HepG2 (cell line): ENCODE measurements around the gene HPCAL1. TPM values are rescaled to one million over a fixed set of nuclear protein-coding genes. Genes with fewer than 3 reads are reported as not detected.

Experiments used
- ATAC-seq: fragments of 200-7000 bp; cut with Tn5 transposase; 3 replicates; pipeline ENCODE4 v1.9.1; 2020; ENCODE audit warnings: mild to moderate bottlenecking, moderate library complexity
- BruUV-seq: library from RNA; stranded (reverse); fragments of 400-500 nt; replicated peaks from 2 replicates; lab custom pipeline; 2021; lab: Mats Ljungman, UMichigan
- CTCF ChIA-PET: fragments of 300-600 bp; formaldehyde crosslinking; extraction: SDS; loops from one replicate; lab custom pipeline; 2021; ENCODE audit warnings: low total read pairs, inconsistent platforms, low intra/inter-chr PET ratio; lab: Yijun Ruan, JAX
- POLR2A ChIA-PET: fragments of 350-600 bp; sonication (Branson Sonifier 250); formaldehyde crosslinking; loops from one replicate; lab custom pipeline; 2020; ENCODE audit warnings: antibody characterized with exemption, inconsistent platforms; lab: Yijun Ruan, JAX
- DNase-seq: peaks from one replicate; pipeline ENCODE4 v3.0.0-alpha.2; 2015; ENCODE audit warnings: low spot score
- FAIRE-seq: peaks from 3 replicates; lab custom pipeline; 2011; peaks lifted over from hg19 to GRCh38; lab: Jason Lieb, UNC
- H2AFZ ChIP-seq: one replicate; pipeline ENCODE4 v1.6.1; 2011; ENCODE audit warnings: low read length, inconsistent platforms
- H3K27ac ChIP-seq: fragments of 300-600 bp; 3 replicates; pipeline ENCODE4 v1.8.0; 2011; ENCODE audit warnings: mixed run types, mild to moderate bottlenecking, mixed read lengths, low read length, inconsistent platforms; ENCODE audit not compliant: insufficient read depth; ENCODE audit errors: extremely low read length
- H3K27me3 ChIP-seq, 2 experiments: fragments of 200-600 bp in 1 of 2; 2 replicates in 1 of 2; 3 replicates in 1 of 2; pipeline versions ENCODE4 v1.6.0 to v1.8.0; 2011; ENCODE audit warnings: low read length in 2 of 2, mild to moderate bottlenecking in 2 of 2, moderate library complexity in 2 of 2, inconsistent platforms in 1 of 2; ENCODE audit not compliant: insufficient read depth in 2 of 2, control insufficient read depth in 1 of 2
- H3K36me3 ChIP-seq, 2 experiments: fragments of 200-600 bp in 1 of 2; replicated peaks in 1 of 2; 2 replicates in 1 of 2; 3 replicates in 1 of 2; pipeline versions ENCODE4 v1.5.1 to v1.8.0; 2011; ENCODE audit warnings: low read length in 2 of 2, inconsistent platforms in 1 of 2; ENCODE audit not compliant: insufficient read depth in 2 of 2, control insufficient read depth in 1 of 2
- H3K4me1 ChIP-seq: 2 replicates; pipeline ENCODE4 v1.5.1; 2012; ENCODE audit warnings: low read length, inconsistent platforms; ENCODE audit not compliant: insufficient read depth
- H3K4me2 ChIP-seq: 2 replicates; pipeline ENCODE4 v1.6.0; 2011; ENCODE audit warnings: low read depth, low read length, inconsistent platforms
- H3K4me3 ChIP-seq, 3 experiments: fragments of 200-600 bp in 1 of 3; sonication (generic), shearing (Covaris generic) in 1 of 3; replicated peaks in 1 of 3; 2 replicates each; pipeline ENCODE4 v1.5.1; 2011 to 2016; ENCODE audit warnings: low read length in 3 of 3, inconsistent platforms in 2 of 3, low read depth in 2 of 3, mild to moderate bottlenecking in 2 of 3, control low read depth in 1 of 3, mixed read lengths in 1 of 3; ENCODE audit not compliant: insufficient read depth in 1 of 3
- H3K79me2 ChIP-seq: one replicate; pipeline ENCODE4 v1.6.1; 2011; ENCODE audit warnings: low read length, inconsistent platforms; ENCODE audit not compliant: insufficient read depth
- H3K9ac ChIP-seq: 2 replicates; pipeline ENCODE4 v1.6.0; 2011; ENCODE audit warnings: mild to moderate bottlenecking, low read depth, low read length, inconsistent platforms; ENCODE audit not compliant: insufficient read depth
- H3K9me3 ChIP-seq: 2 replicates; pipeline ENCODE4 v1.5.1; 2012; ENCODE audit warnings: mild to moderate bottlenecking, low read length
- H4K20me1 ChIP-seq: 2 replicates; pipeline ENCODE4 v1.6.0; 2011; ENCODE audit warnings: inconsistent platforms, mild to moderate bottlenecking, low read length, moderate library complexity; ENCODE audit not compliant: insufficient read depth
- CENPX ChIP-seq: sonication (generic); formaldehyde crosslinking; IDR thresholded peaks from 2 replicates; pipeline ENCODE4 v1.9.0; 2021; ENCODE audit warnings: mild to moderate bottlenecking, missing genetic modification reagents, moderate library complexity
- EEA1 ChIP-seq: sonication (generic); formaldehyde crosslinking; IDR thresholded peaks from 2 replicates; pipeline ENCODE4 v1.5.1; 2020; ENCODE audit warnings: mild to moderate bottlenecking, missing genetic modification reagents, borderline replicate concordance
- FIP1L1 ChIP-seq: fragments of 200-400 bp; formaldehyde crosslinking; IDR thresholded peaks from 2 replicates; pipeline ENCODE4 v1.6.1; 2018; ENCODE audit warnings: low read depth, mild to moderate bottlenecking, low read length, moderate library complexity, borderline replicate concordance; ENCODE audit not compliant: insufficient read depth
- GFI1 ChIP-seq: sonication (generic); formaldehyde crosslinking; IDR thresholded peaks from 2 replicates; pipeline ENCODE4 v1.5.0; 2020; ENCODE audit warnings: missing genetic modification reagents, mild to moderate bottlenecking, borderline replicate concordance
- KDM4B ChIP-seq: sonication (generic); formaldehyde crosslinking; IDR thresholded peaks from 2 replicates; pipeline ENCODE4 v1.4.0; 2020; ENCODE audit warnings: missing genetic modification reagents
- KDM5A ChIP-seq: fragments of 200-600 bp; sonication (generic); IDR thresholded peaks from 2 replicates; pipeline ENCODE4 v1.7.0; 2018; ENCODE audit warnings: antibody characterized with exemption, mild to moderate bottlenecking, low read length, borderline replicate concordance
- MXD1 ChIP-seq: sonication (generic); formaldehyde crosslinking; IDR thresholded peaks from 2 replicates; pipeline ENCODE4 v1.4.0; 2020; ENCODE audit warnings: mild to moderate bottlenecking, missing genetic modification reagents
- SMAD1 ChIP-seq: sonication (generic); formaldehyde crosslinking; IDR thresholded peaks from 2 replicates; pipeline ENCODE4 v1.4.0; 2020; ENCODE audit warnings: missing genetic modification reagents, low read depth, mild to moderate bottlenecking, borderline replicate concordance
- ZBTB38 ChIP-seq: sonication (generic); formaldehyde crosslinking; IDR thresholded peaks from 2 replicates; pipeline ENCODE4 v1.5.1; 2020; ENCODE audit warnings: mild to moderate bottlenecking, missing genetic modification reagents
- ZSCAN9 ChIP-seq: IDR thresholded peaks from 2 replicates; pipeline ENCODE4 v1.6.1; 2016; ENCODE audit warnings: borderline replicate concordance
- WGBS: methylation state at CpG from one replicate; pipeline ENCODE4 v1.1.6; 2017; ENCODE audit warnings: low lambda C conversion rate; 5-methylcytosine and 5-hydroxymethylcytosine counted together
- in situ Hi-C: cut with HindIII; loops from 2 replicates; pipeline ENCODE4 v1.10.0; 2017; ENCODE audit warnings: low pct_unique_long_range_greater_than_20kb; ENCODE audit not compliant: extremely low pct_ligation_motif_present
- intact Hi-C: fragments of 100-400 bp; cut with micrococcal nuclease; formaldehyde crosslinking; loops from one replicate; pipeline ENCODE4 v1.10.0; 2022; ENCODE audit not compliant: unreplicated experiment
- polyA plus RNA-seq, 8 experiments: library from polyadenylated mRNA; depleted of rRNA in 3 of 8; stranded (reverse) in 7 of 8; unstranded in 1 of 8; fragments of >200 nt; fragmentation: Illumina TruSeq in 4 of 8; extraction: Trizol in 4 of 8; gene quantifications; 2 replicates each; pipeline versions ENCODE4 v1.2.1 to v1.2.3, GENCODE V29; 2011 to 2016; ENCODE audit warnings: low read depth in 4 of 8, missing spikeins in 1 of 8, mixed read lengths in 1 of 8; ENCODE audit not compliant: insufficient read depth in 1 of 8
- total RNA-seq, 5 experiments: library from RNA; depleted of rRNA; stranded (reverse); fragments of >200 nt; fragmentation: Illumina TruSeq; extraction: Trizol; gene quantifications; 2 replicates each; pipeline ENCODE4 v1.2.3, GENCODE V29; 2016; ENCODE audit warnings: low read depth in 1 of 5

HPCAL1 gene
- total and polyA plus RNA-seq, 2 of the 13 experiments (the other 11 are each of a cell fraction or from before 2014, with no cell fraction given) = 29.5 to 29.9 TPM

- no peak overlapping the region for H3K4me2 ChIP-seq
- no peak overlapping the region for H3K27ac ChIP-seq
- no peaks in the 10 kb centered on the region for H3K9me3 ChIP-seq
- H2AFZ ChIP-seq = no peak overlapping the region
- WGBS = 96% methylated on average over 4 of the region's 4 CpGs
- H3K4me1 ChIP-seq = peaks cover 23% of the 10 kb centered on the region
- POLR2A ChIA-PET = no interaction called here
- peaks cover 12% of the 10 kb centered on the region; the same call in 1 of the 2 replicates for H4K20me1 ChIP-seq
- H3K27me3 ChIP-seq = no peaks in the 10 kb centered on the region
- TF ChIP-seq GFI1 (CRISPR knock-in tag) = no peak
- 0 out of 2 replicates have a peak, but pooled peaks have one; percentile 21 for TF ChIP-seq ZBTB38 (CRISPR knock-in tag)
- no peak overlapping the region for H3K9ac ChIP-seq
- DNase-seq (no peak), FAIRE-seq (no peak), ATAC-seq (no peak)
- in situ Hi-C loops (no loop called here), intact Hi-C loops (no loop called here)
- CTCF ChIA-PET = no interaction called here
- H3K79me2 ChIP-seq = no peaks in the 10 kb centered on the region
- H3K4me3 ChIP-seq = no peak overlapping the region
- H3K36me3 ChIP-seq = no peaks in the 10 kb centered on the region; a peak in 1 of 5 replicates
- BruUV-seq = no TSS peak
Measured at GRCh38 chr2:10393640-10393982, 90.9 kb downstream of the HPCAL1 start.

- in situ Hi-C loops = no loop called here
- H3K36me3 ChIP-seq = peaks cover 4 to 6% of the 10 kb centered on the region in 2 experiments; a peak in 2 of 5 replicates
- peaks cover 36% of the 10 kb centered on the region for H3K4me1 ChIP-seq
- peaks cover 12% of the 10 kb centered on the region; the same call in 1 of the 2 replicates for H4K20me1 ChIP-seq
- TF ChIP-seq MXD1 (CRISPR knock-in tag) (no peak), EEA1 (CRISPR knock-in tag) (no peak), FIP1L1 (no peak), CENPX (no peak), KDM4B (CRISPR knock-in tag) (no peak), KDM5A (no peak), SMAD1 (CRISPR knock-in tag) (no peak), ZSCAN9 (CRISPR knock-in tag) (no peak)
- H2AFZ ChIP-seq = no peak overlapping the region
- H3K9me3 ChIP-seq = no peaks in the 10 kb centered on the region
- DNase-seq (no peak), FAIRE-seq (no peak), ATAC-seq (no peak)
- H3K4me2 ChIP-seq = no peak overlapping the region
- H3K79me2 ChIP-seq = no peaks in the 10 kb centered on the region
- CTCF ChIA-PET = no interaction called here
- H3K9ac ChIP-seq = no peak overlapping the region
- WGBS = 93% methylated on average over 14 of the region's 14 CpGs
- H3K27ac ChIP-seq = no peak overlapping the region
- POLR2A ChIA-PET = no interaction called here
- no TSS peak for BruUV-seq
- no peak overlapping the region for H3K4me3 ChIP-seq
- no peaks in the 10 kb centered on the region for H3K27me3 ChIP-seq
- intact Hi-C loops = no loop called here
Measured at GRCh38 chr2:10395893-10396292, 93.2 kb downstream of the HPCAL1 start.
